WI38 (cell line): ENCODE measurements around the gene ST8SIA4.

Experiments used
- H3K4me3 ChIP-seq: 2 replicates; pipeline ENCODE4 v1.5.1; 2011; ENCODE audit warnings: low read depth, mild to moderate bottlenecking, control low read depth, low read length
- TF ChIP-seq, protein P1 (sequence below): IDR thresholded peaks from 2 replicates; pipeline ENCODE4 v1.5.1; 2012; ENCODE audit warnings: low read depth, mild to moderate bottlenecking, control low read depth, low read length

The ST8SIA4 gene, protein sequence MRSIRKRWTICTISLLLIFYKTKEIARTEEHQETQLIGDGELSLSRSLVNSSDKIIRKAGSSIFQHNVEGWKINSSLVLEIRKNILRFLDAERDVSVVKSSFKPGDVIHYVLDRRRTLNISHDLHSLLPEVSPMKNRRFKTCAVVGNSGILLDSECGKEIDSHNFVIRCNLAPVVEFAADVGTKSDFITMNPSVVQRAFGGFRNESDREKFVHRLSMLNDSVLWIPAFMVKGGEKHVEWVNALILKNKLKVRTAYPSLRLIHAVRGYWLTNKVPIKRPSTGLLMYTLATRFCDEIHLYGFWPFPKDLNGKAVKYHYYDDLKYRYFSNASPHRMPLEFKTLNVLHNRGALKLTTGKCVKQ

DNA sequence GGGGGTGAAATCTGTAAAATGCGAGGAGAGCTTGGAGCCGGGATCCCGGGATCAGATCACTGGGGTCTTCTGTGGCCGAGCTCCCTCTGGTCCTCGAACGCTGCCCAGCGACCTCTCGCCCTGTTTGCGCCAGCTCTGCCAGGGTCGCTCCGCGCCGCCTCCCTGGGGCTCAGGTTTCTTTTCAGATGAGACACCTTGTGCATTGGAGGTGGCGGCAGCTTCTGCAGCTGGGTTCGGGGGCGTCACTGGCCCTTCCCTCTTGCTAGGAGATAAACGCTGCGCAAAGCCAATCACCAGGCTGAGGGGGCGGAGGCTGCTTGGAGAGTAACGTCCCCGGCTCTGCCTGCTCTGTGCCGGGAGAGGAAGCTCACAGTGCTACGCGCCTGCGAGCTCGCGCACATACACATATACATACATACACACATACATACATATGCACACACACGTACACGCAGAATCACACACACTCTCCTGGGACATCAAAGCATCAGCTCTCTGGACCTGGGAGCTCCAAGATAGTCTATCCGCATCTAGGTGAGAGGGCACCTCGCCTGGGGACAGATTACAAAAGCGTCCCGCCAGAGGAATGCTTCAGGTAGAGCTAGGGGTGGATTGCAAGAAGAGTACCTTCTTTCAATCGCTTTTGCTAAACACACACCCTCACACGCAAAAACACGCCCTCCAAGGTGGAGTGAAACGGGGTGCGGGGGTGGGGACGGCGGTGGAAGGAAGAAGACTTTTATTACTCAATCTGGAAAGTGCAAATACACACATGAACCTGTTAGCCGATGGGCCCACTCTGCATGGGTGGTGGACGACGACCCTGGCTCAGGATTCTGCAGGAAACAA, at the start of gene ST8SIA4:
Gene ST8SIA4 (minus strand): TSS at position 244 of the 849 bp plus-strand sequence. CDS start 327 bp downstream, outside the sequence.
- no peak within 1 kb of the TSS for H3K4me3 ChIP-seq
- TF ChIP-seq, protein P1, sequence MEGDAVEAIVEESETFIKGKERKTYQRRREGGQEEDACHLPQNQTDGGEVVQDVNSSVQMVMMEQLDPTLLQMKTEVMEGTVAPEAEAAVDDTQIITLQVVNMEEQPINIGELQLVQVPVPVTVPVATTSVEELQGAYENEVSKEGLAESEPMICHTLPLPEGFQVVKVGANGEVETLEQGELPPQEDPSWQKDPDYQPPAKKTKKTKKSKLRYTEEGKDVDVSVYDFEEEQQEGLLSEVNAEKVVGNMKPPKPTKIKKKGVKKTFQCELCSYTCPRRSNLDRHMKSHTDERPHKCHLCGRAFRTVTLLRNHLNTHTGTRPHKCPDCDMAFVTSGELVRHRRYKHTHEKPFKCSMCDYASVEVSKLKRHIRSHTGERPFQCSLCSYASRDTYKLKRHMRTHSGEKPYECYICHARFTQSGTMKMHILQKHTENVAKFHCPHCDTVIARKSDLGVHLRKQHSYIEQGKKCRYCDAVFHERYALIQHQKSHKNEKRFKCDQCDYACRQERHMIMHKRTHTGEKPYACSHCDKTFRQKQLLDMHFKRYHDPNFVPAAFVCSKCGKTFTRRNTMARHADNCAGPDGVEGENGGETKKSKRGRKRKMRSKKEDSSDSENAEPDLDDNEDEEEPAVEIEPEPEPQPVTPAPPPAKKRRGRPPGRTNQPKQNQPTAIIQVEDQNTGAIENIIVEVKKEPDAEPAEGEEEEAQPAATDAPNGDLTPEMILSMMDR = no peak

DNA sequence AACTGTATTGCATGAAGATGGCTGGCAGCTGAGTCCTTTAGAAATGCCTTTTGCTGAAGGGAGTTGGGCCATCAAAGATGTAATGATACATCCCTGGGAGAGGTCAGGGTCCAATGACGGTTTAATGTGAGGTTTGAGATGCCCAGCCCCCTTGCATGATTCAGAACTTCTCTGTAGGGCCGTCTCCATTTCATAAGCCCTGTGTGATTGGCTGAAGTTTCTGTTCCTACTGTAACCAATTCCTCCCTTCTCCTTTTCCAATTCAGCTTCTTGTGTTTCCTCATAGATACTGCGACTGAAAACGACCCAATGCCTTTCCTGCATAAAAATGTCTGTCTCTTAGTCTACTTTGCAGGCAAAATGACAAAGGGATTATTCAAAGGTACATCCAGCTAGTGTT, 47.9 kb upstream of the ST8SIA4 start:
- TF ChIP-seq, protein P1 = no peak
- no peak overlapping the region for H3K4me3 ChIP-seq

- TF ChIP-seq, protein P1 = no peak
- no peak overlapping the region for H3K4me3 ChIP-seq
These were observed 10.2 kb upstream of the ST8SIA4 start for GRCh38 chr5:100913298-100913697.

GRCh38 chr5:100909034-100909433, 6.0 kb upstream of the ST8SIA4 start:
- TF ChIP-seq, protein P1 = no peak

GRCh38 chr5:100905259-100905914, 2.3 kb upstream of the ST8SIA4 start:
- no peak overlapping the region for H3K4me3 ChIP-seq
- TF ChIP-seq, protein P1 = no peak

More at GRCh38 chr5:100909034-100909433, 6.0 kb upstream of the ST8SIA4 start:
- H3K4me3 ChIP-seq = no peak overlapping the region

GRCh38 chr5:100904259-100904861, 1.3 kb upstream of the ST8SIA4 start:
- H3K4me3 ChIP-seq = no peak overlapping the region
- TF ChIP-seq, protein P1 = no peak
